KOPT-K1 (cell line): ENCODE data around the gene IGSF23.
"Not testable (repeated sequence)": the region's sequence is repeated elsewhere in the genome, so short reads cannot be mapped to it uniquely, and the experiment has no call there.

ENCODE experiments used
- H3K27ac ChIP-seq: fragments of 200-600 bp; sonication (generic); 2 replicates; pipeline ENCODE4 v1.5.1; 2016; ENCODE audit warnings: antibody characterized with exemption, mild to moderate bottlenecking, low read depth, low read length; ENCODE audit not compliant: poor library complexity, severe bottlenecking
- H3K36me3 ChIP-seq: fragments of 200-600 bp; sonication (generic); 2 replicates; pipeline ENCODE4 v1.5.1; 2017; ENCODE audit warnings: antibody characterized with exemption, mild to moderate bottlenecking, low read length, moderate library complexity; ENCODE audit not compliant: insufficient read depth
- H3K9me3 ChIP-seq: fragments of 200-600 bp; sonication (generic); 2 replicates; pipeline ENCODE4 v1.5.1; 2017; ENCODE audit warnings: antibody characterized with exemption, low read length, mild to moderate bottlenecking; ENCODE audit not compliant: insufficient read depth, poor library complexity, severe bottlenecking

The IGSF23 gene

GRCh38 chr19:44653977-44654774 lies 40.8 kb downstream of the IGSF23 start:
- H3K9me3 ChIP-seq = no peaks in the 10 kb centered on the region
- no peak overlapping the region for H3K27ac ChIP-seq
- H3K36me3 ChIP-seq = no peaks in the 10 kb centered on the region

- H3K9me3 ChIP-seq = no peaks in the 10 kb centered on the region
- H3K27ac ChIP-seq = no peak overlapping the region
- no peaks in the 10 kb centered on the region for H3K36me3 ChIP-seq
These were observed 44.0 kb downstream of the IGSF23 start for GRCh38 chr19:44657211-44657921.

- Histone ChIP-seq H3K27ac (no peak overlapping the region), H3K36me3 (no peaks in the 10 kb centered on the region), H3K9me3 (no peaks in the 10 kb centered on the region)
These were observed 44.8 kb downstream of the IGSF23 start for GRCh38 chr19:44658069-44658733.

- Histone ChIP-seq H3K27ac (no peak overlapping the region), H3K36me3 (no peaks in the 10 kb centered on the region), H3K9me3 (no peaks in the 10 kb centered on the region)
These were observed 46.7 kb downstream of the IGSF23 start for GRCh38 chr19:44660081-44660480.

GRCh38 chr19:44661205-44661604 lies 47.8 kb downstream of the IGSF23 start:
- no peaks in the 10 kb centered on the region for H3K36me3 ChIP-seq
- H3K27ac ChIP-seq = no peak overlapping the region

GRCh38 chr19:44661904-44662303 lies 48.5 kb downstream of the IGSF23 start:
- H3K9me3 ChIP-seq = no peaks in the 10 kb centered on the region
- no peak overlapping the region for H3K27ac ChIP-seq
- H3K36me3 ChIP-seq = no peaks in the 10 kb centered on the region

More at GRCh38 chr19:44661205-44661604, 47.8 kb downstream of the IGSF23 start:
- H3K9me3 ChIP-seq = no peaks in the 10 kb centered on the region

GRCh38 chr19:44662691-44663385 lies 49.5 kb downstream of the IGSF23 start:
- H3K9me3 ChIP-seq = no peaks in the 10 kb centered on the region
- no peaks in the 10 kb centered on the region for H3K36me3 ChIP-seq
- H3K27ac ChIP-seq = no peak overlapping the region

- no peaks in the 10 kb centered on the region for H3K36me3 ChIP-seq
- H3K9me3 ChIP-seq = no peaks in the 10 kb centered on the region
- H3K27ac ChIP-seq = no peak overlapping the region
These were observed 50.6 kb downstream of the IGSF23 start for GRCh38 chr19:44663996-44664395.

- no peak overlapping the region for H3K27ac ChIP-seq
- no peaks in the 10 kb centered on the region for H3K9me3 ChIP-seq
- no peaks in the 10 kb centered on the region for H3K36me3 ChIP-seq
These were observed 51.6 kb downstream of the IGSF23 start for GRCh38 chr19:44664976-44665375.

GRCh38 chr19:44666852-44667556 lies 53.6 kb downstream of the IGSF23 start:
- Histone ChIP-seq H3K9me3 (no peaks in the 10 kb centered on the region), H3K27ac (no peak overlapping the region), H3K36me3 (no peaks in the 10 kb centered on the region)

- Histone ChIP-seq H3K9me3 (no peaks in the 10 kb centered on the region), H3K36me3 (no peaks in the 10 kb centered on the region), H3K27ac (no peak overlapping the region)
These were observed 55.8 kb downstream of the IGSF23 start for GRCh38 chr19:44668985-44669764.

GRCh38 chr19:44670027-44670426 lies 56.7 kb downstream of the IGSF23 start:
- not testable (repeated sequence) for H3K27ac ChIP-seq, H3K36me3 ChIP-seq, H3K9me3 ChIP-seq

- Histone ChIP-seq H3K9me3 (no peaks in the 10 kb centered on the region), H3K27ac (no peak within 1 kb of the TSS), H3K36me3 (no peaks in the 10 kb centered on the region)
These were observed 58.0 kb downstream of the IGSF23 start, which contains the start of gene CEACAM19 for GRCh38 chr19:44671400-44671799. TSS of gene CEACAM19 (plus strand) at chr19:44671482. CDS start at chr19:44671932, 450 bp downstream.

GRCh38 chr19:44672226-44672625 lies 58.9 kb downstream of the IGSF23 start:
- Histone ChIP-seq H3K36me3 (no peaks in the 10 kb centered on the region), H3K9me3 (no peaks in the 10 kb centered on the region), H3K27ac (no peak overlapping the region)
